ENCODE results near the gene NLGN1.

DNA sequence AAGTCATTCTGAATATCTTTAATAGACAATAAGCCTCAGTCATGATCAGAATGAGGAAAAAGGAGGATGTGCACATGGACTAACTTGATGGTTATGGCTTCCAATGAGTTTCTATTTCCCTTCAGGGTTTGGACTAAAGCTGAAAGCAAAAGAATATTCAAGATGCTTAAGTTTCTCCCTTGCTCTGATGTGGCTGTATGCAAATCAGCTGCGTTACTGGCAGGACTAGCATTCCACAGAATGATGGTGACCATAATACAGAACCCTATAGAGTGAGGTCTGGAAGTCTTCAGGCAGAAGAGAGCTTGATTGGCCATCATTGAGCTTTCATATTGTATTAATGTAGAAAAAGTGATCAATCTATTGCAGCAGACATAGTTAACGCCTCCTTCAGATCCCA, 466.0 kb downstream of the NLGN1 start:
- TF ChIP-seq WIZ (CRISPR knock-in tag; IDR thresholded peaks at IDR 0.05) (no peak), POLR2AphosphoS5 (IDR thresholded peaks at IDR 0.05; ENCODE audit: low read depth, low read length) (no peak), CTCF (CRISPR knock-in tag; IDR thresholded peaks at IDR 0.05) (no peak), RFX1 (IDR thresholded peaks at IDR 0.05) (no peak), AGO1 (IDR thresholded peaks at IDR 0.05; ENCODE audit: low read depth, low read length, poor library complexity, severe bottlenecking) (no peak), MAX (IDR thresholded peaks at IDR 0.05) (no peak), SP1 (IDR thresholded peaks at IDR 0.05) (no peak), SP1 (CRISPR knock-in tag; IDR thresholded peaks at IDR 0.05) (no peak), SOX6 (IDR thresholded peaks at IDR 0.05) (no peak), SOX6 (CRISPR knock-in tag; IDR thresholded peaks at IDR 0.05) (no peak), MXI1 (IDR thresholded peaks at IDR 0.05; ENCODE audit: borderline replicate concordance, low read depth, low read length) (no peak), FOXK2 (IDR thresholded peaks at IDR 0.05) (no peak), ZSCAN20 (CRISPR knock-in tag; IDR thresholded peaks at IDR 0.05; ENCODE audit: borderline replicate concordance) (no peak), ZNF367 (CRISPR knock-in tag; IDR thresholded peaks at IDR 0.05; ENCODE audit: borderline replicate concordance) (no peak)
- TF ChIP-seq, protein P1, sequence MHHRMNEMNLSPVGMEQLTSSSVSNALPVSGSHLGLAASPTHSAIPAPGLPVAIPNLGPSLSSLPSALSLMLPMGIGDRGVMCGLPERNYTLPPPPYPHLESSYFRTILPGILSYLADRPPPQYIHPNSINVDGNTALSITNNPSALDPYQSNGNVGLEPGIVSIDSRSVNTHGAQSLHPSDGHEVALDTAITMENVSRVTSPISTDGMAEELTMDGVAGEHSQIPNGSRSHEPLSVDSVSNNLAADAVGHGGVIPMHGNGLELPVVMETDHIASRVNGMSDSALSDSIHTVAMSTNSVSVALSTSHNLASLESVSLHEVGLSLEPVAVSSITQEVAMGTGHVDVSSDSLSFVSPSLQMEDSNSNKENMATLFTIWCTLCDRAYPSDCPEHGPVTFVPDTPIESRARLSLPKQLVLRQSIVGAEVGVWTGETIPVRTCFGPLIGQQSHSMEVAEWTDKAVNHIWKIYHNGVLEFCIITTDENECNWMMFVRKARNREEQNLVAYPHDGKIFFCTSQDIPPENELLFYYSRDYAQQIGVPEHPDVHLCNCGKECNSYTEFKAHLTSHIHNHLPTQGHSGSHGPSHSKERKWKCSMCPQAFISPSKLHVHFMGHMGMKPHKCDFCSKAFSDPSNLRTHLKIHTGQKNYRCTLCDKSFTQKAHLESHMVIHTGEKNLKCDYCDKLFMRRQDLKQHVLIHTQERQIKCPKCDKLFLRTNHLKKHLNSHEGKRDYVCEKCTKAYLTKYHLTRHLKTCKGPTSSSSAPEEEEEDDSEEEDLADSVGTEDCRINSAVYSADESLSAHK (CRISPR knock-in tag; IDR thresholded peaks at IDR 0.05; ENCODE audit: borderline replicate concordance) = no peak
